ENCODE measurements around the gene ARPC4. TPM values are rescaled to one million over a fixed set of nuclear protein-coding genes. Genes with fewer than 3 reads are reported as not detected.

Gene ARPC4
- total RNA-seq, 4 donors from 2014 or later: 96.8 to 147 (median 143) TPM

DNA sequence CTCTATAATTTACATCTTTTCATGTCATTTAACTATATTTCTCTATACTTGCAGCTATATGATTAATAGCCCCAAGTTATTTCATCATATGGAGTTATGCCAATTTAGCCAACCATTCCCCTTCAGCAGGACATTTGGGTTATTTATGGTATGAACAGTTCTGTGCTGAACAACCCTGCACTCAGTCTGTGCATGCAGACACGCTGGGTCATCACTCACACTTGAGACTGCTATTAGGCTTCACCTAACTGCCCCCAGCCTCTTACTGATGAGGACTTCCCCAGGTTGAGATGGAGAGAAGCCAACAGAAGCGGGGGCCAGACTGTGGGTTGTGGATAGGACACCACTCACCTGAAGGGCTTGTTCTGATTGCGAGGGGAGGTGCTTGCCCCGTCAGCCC, 7.9 kb upstream of the ARPC4 start:
- H3K27me3 ChIP-seq: no peaks in the 10 kb centered on the region
- no peaks in the 10 kb centered on the region for H3K9me3 ChIP-seq
- H3K36me3 ChIP-seq: peaks cover 0 to 73% of the 10 kb centered on the region in 2 donors
- no peak for DNase-seq
- no peak overlapping the region for H3K27ac ChIP-seq
- intact Hi-C loops (cut with DNase I; ENCODE audit: low total_unique reads) (no loop called here), in situ Hi-C loops (cut with MboI; ENCODE audit: low sequenced_read_pairs in 4 of 4) (no loop called here)
- TF ChIP-seq, protein P1, sequence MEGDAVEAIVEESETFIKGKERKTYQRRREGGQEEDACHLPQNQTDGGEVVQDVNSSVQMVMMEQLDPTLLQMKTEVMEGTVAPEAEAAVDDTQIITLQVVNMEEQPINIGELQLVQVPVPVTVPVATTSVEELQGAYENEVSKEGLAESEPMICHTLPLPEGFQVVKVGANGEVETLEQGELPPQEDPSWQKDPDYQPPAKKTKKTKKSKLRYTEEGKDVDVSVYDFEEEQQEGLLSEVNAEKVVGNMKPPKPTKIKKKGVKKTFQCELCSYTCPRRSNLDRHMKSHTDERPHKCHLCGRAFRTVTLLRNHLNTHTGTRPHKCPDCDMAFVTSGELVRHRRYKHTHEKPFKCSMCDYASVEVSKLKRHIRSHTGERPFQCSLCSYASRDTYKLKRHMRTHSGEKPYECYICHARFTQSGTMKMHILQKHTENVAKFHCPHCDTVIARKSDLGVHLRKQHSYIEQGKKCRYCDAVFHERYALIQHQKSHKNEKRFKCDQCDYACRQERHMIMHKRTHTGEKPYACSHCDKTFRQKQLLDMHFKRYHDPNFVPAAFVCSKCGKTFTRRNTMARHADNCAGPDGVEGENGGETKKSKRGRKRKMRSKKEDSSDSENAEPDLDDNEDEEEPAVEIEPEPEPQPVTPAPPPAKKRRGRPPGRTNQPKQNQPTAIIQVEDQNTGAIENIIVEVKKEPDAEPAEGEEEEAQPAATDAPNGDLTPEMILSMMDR (IDR thresholded peaks at IDR 0.05 in 4 of 5, conservative IDR thresholded peaks at IDR 0.05 in 1 of 5): no peak
- no peak for TF ChIP-seq POLR2A (IDR thresholded peaks at IDR 0.05)
- ATAC-seq: no peak
- no peaks in the 10 kb centered on the region for H3K4me1 ChIP-seq
- H3K4me3 ChIP-seq: no peak overlapping the region

DNA sequence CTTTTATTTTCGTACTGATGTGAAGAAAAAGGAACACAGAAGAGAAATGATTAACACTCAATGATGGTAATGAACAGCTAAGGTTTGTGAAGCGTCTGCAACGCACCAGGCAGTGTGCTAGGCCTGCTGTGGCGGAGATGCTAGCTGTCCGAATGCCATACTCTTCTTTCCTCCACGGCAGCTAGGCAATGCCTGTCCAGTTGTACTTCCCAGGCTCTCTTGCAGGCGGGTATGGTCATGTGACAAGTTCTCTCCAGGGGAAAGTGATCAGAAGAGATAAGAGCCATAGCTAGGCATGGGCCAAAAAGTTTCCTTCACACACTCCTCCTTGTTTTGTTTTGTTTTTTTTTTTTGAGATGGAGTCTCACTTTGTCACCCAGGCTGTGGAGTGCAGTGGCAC, 7.3 kb upstream of the ARPC4 start:
- intact Hi-C loops (cut with DNase I; ENCODE audit: low total_unique reads) (no loop called here), in situ Hi-C loops (cut with MboI; ENCODE audit: low sequenced_read_pairs in 4 of 4) (no loop called here)
- no peak for ATAC-seq
- H3K36me3 ChIP-seq: peaks cover 0 to 66% of the 10 kb centered on the region in 2 donors
- no peak overlapping the region for H3K4me3 ChIP-seq
- H3K4me1 ChIP-seq: no peaks in the 10 kb centered on the region
- H3K9me3 ChIP-seq: no peaks in the 10 kb centered on the region
- no peak for DNase-seq
- H3K27me3 ChIP-seq: no peaks in the 10 kb centered on the region
- TF ChIP-seq, protein P1 (IDR thresholded peaks at IDR 0.05 in 4 of 5, conservative IDR thresholded peaks at IDR 0.05 in 1 of 5): no peak
- no peak for TF ChIP-seq POLR2A (IDR thresholded peaks at IDR 0.05)
- no peak overlapping the region for H3K27ac ChIP-seq

DNA sequence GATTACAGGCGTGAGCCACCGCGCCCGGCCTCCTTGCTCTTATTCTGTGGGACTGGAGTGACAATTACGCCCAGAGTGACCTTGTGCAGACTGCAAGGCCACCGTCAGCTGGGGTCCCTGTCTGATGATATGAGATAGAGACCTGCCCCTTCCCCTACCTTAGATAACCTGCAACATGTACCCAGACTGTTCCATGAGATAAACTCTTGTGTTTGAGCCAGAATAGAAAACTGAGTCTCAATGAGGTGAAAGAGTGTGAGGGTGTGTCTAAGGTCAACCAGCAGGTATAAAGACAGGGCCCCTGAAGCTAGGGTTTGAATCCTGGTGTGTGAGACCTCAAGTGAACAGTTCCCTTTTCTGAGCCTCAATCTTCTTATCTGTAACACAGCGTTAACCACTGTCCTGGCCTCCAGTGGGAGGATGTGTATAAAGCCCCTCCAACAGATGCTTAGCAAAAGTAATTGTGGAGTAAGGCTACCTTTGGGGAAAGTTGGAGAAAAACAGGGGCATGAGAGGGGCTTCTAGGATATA, 6.6 kb upstream of the ARPC4 start:
- peaks cover 0 to 63% of the 10 kb centered on the region in 2 donors for H3K36me3 ChIP-seq
- DNase-seq (no peak), ATAC-seq (no peak)
- TF ChIP-seq, protein P1 (IDR thresholded peaks at IDR 0.05 in 4 of 5, conservative IDR thresholded peaks at IDR 0.05 in 1 of 5): no peak
- TF ChIP-seq POLR2A (IDR thresholded peaks at IDR 0.05): no peak
- H3K27me3 ChIP-seq: no peaks in the 10 kb centered on the region
- intact Hi-C loops (cut with DNase I; ENCODE audit: low total_unique reads): no loop called here
- no peak overlapping the region for H3K27ac ChIP-seq
- no peak overlapping the region for H3K4me3 ChIP-seq
- H3K9me3 ChIP-seq: no peaks in the 10 kb centered on the region
- in situ Hi-C loops (cut with MboI; ENCODE audit: low sequenced_read_pairs in 4 of 4): no loop called here
- peaks cover 3 to 4% of the 10 kb centered on the region in 2 donors for H3K4me1 ChIP-seq

DNA sequence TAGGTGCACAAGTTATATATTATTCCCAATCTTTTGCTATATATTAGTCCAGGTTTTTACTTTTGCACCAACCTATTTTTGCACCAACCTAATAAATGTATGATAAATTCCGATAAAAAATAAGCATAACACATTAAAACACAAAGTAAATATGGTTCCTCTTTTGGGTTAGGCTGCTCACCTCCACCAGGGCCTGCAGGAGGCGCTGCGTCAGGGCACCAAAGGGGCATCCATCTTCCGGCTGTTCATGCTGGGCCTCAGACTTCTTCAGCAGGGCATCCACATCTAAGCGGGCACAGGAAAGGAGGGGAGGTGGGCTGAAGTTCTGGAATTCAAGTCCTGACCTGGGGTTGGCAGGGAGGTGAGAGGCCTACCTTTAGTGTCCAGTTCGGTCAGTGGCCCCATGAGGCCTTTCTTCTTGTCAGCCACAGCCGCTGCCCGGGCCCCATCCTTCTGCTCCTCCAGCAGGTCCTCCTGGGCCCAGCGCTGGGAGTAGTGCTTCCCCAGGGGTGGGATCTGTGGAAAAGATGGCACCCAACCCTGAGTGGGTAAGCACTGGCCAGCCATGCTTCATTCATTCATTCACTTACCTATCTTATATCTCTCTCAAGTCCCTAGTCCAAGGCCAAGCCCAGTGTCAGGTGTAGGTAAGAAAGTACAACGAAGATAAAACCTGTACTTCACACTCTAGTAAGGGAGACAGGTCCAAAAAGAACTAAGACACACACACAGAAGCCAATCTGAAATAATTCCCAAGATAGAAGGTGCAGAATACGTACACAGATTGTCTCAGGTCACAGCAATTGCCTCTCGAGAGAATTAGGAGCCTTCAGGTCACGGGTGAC, 5.8 kb upstream of the ARPC4 start:
- Histone ChIP-seq H3K36me3 (peaks cover 0 to 61% of the 10 kb centered on the region in 2 donors), H3K4me1 (peaks cover 9 to 11% of the 10 kb centered on the region in 2 donors), H3K9me3 (no peaks in the 10 kb centered on the region), H3K27me3 (no peaks in the 10 kb centered on the region), H3K27ac (no peak overlapping the region), H3K4me3 (no peak overlapping the region)
- DNase-seq (no peak), ATAC-seq (no peak)
- no peak for TF ChIP-seq POLR2A (IDR thresholded peaks at IDR 0.05)
- TF ChIP-seq, protein P1 (IDR thresholded peaks at IDR 0.05 in 4 of 5, conservative IDR thresholded peaks at IDR 0.05 in 1 of 5): no peak
- intact Hi-C loops (cut with DNase I; ENCODE audit: low total_unique reads) (no loop called here), in situ Hi-C loops (cut with MboI; ENCODE audit: low sequenced_read_pairs in 4 of 4) (no loop called here)

Measured in gastrocnemius medialis (tissue), 4 donors.